MM.1S (cell line): ENCODE measurements around the gene CXCL6.

Experiments
- DNase-seq: peaks from one replicate; pipeline ENCODE4 v3.0.0-alpha.2; 2015
- H2AFZ ChIP-seq: fragments of 300-600 bp; sonication (generic); 2 replicates; pipeline ENCODE4 v1.6.0; 2016; ENCODE audit warnings: antibody characterized with exemption, low read length
- H3F3A ChIP-seq: fragments of 300-600 bp; sonication (generic); 2 replicates; pipeline ENCODE4 v1.6.1; 2016; ENCODE audit warnings: mild to moderate bottlenecking, antibody characterized with exemption, low read length, moderate library complexity, mixed read lengths; ENCODE audit not compliant: insufficient read depth
- H3K27ac ChIP-seq: fragments of 300-600 bp; sonication (generic); 2 replicates; pipeline ENCODE4 v1.5.1; 2016; ENCODE audit warnings: mild to moderate bottlenecking, low read length
- H3K27me3 ChIP-seq: fragments of 300-600 bp; sonication (generic); replicated peaks from 2 replicates; pipeline ENCODE4 v1.6.0; 2016; ENCODE audit warnings: low read length; ENCODE audit not compliant: insufficient read depth
- H3K36me3 ChIP-seq: fragments of 300-600 bp; sonication (generic); replicated peaks from 2 replicates; pipeline ENCODE4 v1.6.1; 2016; ENCODE audit warnings: mild to moderate bottlenecking, low read length, mixed read lengths; ENCODE audit not compliant: insufficient read depth
- H3K4me1 ChIP-seq: fragments of 300-600 bp; sonication (generic); 2 replicates; pipeline ENCODE4 v1.6.1; 2016; ENCODE audit warnings: low read length, mixed read lengths
- H3K4me2 ChIP-seq: fragments of 300-600 bp; sonication (generic); 2 replicates; pipeline ENCODE4 v1.6.0; 2016; ENCODE audit warnings: low read depth, low read length
- H3K4me3 ChIP-seq: fragments of 300-600 bp; sonication (generic); 2 replicates; pipeline ENCODE4 v1.5.1; 2016; ENCODE audit warnings: low read length, mixed read lengths
- H3K79me2 ChIP-seq: fragments of 300-600 bp; sonication (generic); 2 replicates; pipeline ENCODE4 v1.6.1; 2016; ENCODE audit warnings: mixed run types, low read length, mixed read lengths
- H3K9ac ChIP-seq: fragments of 300-600 bp; sonication (generic); 2 replicates; pipeline ENCODE4 v1.6.1; 2016; ENCODE audit warnings: low read length, mixed read lengths
- H3K9me2 ChIP-seq: fragments of 300-600 bp; sonication (generic); replicated peaks from 2 replicates; pipeline ENCODE4 v1.6.1; 2016; ENCODE audit warnings: mild to moderate bottlenecking, low read length, mixed read lengths; ENCODE audit not compliant: insufficient read depth
- H3K9me3 ChIP-seq: fragments of 300-600 bp; sonication (generic); replicated peaks from 2 replicates; pipeline ENCODE4 v1.6.1; 2016; ENCODE audit warnings: mild to moderate bottlenecking, low read length, mixed read lengths; ENCODE audit not compliant: insufficient read depth
- H4K20me1 ChIP-seq: fragments of 300-600 bp; sonication (generic); 2 replicates; pipeline ENCODE4 v1.6.1; 2016; ENCODE audit warnings: mild to moderate bottlenecking, low read length, moderate library complexity, mixed read lengths; ENCODE audit not compliant: insufficient read depth
- EZH2 ChIP-seq: fragments of 300-600 bp; sonication (generic); optimal IDR thresholded peaks from 2 replicates; pipeline ENCODE3; 2017; ENCODE audit warnings: low read depth, mild to moderate bottlenecking, antibody characterized with exemption, low read length, mixed read lengths
- EZH2phosphoT487 ChIP-seq: fragments of 300-600 bp; sonication (generic); IDR thresholded peaks from 2 replicates; pipeline ENCODE4 v1.6.1; 2018; ENCODE audit warnings: antibody characterized with exemption, low read length
- TF ChIP-seq, protein P1 (sequence below): fragments of 300-600 bp; sonication (generic); IDR thresholded peaks from 2 replicates; pipeline ENCODE4 v1.5.1; 2016; ENCODE audit warnings: antibody characterized with exemption, low read length, mixed read lengths

CXCL6 gene

DNA sequence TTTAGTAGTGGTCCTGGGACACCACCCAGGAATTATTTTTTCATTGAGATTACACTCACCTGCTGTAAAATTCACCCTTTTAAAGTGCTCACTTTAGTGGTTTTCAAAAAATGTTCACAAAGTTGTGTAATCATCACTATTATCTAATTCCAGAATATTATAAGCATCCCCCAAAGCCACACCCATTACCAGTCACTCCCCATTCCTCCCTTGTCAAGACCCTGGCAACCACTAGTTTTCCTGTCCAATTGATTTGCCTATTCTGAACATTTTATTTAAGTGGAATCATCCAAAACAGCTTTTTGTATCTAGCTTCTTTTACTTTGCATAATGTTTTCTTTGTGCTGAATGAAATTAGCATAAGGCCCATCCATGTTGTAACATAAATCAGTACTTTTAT is 12.7 kb upstream of the CXCL6 start:
- no peak overlapping the region for H3K9ac ChIP-seq
- H3K79me2 ChIP-seq = no peaks in the 10 kb centered on the region
- DNase-seq = no peak

GRCh38 chr4:73828956-73829355 is 7.5 kb upstream of the CXCL6 start:
- DNase-seq = no peak
- Histone ChIP-seq H3K9ac (no peak overlapping the region), H3K9me3 (no peaks in the 10 kb centered on the region), H3K27ac (no peak overlapping the region), H3F3A (no peaks in the 10 kb centered on the region), H2AFZ (no peak overlapping the region), H3K9me2 (no peaks in the 10 kb centered on the region), H4K20me1 (no peaks in the 10 kb centered on the region), H3K36me3 (no peaks in the 10 kb centered on the region), H3K4me1 (no peaks in the 10 kb centered on the region), H3K4me3 (no peak overlapping the region), H3K79me2 (no peaks in the 10 kb centered on the region), H3K4me2 (no peak overlapping the region), H3K27me3 (no peaks in the 10 kb centered on the region)
- TF ChIP-seq EZH2 (no peak), EZH2phosphoT487 (no peak)
- TF ChIP-seq, protein P1, sequence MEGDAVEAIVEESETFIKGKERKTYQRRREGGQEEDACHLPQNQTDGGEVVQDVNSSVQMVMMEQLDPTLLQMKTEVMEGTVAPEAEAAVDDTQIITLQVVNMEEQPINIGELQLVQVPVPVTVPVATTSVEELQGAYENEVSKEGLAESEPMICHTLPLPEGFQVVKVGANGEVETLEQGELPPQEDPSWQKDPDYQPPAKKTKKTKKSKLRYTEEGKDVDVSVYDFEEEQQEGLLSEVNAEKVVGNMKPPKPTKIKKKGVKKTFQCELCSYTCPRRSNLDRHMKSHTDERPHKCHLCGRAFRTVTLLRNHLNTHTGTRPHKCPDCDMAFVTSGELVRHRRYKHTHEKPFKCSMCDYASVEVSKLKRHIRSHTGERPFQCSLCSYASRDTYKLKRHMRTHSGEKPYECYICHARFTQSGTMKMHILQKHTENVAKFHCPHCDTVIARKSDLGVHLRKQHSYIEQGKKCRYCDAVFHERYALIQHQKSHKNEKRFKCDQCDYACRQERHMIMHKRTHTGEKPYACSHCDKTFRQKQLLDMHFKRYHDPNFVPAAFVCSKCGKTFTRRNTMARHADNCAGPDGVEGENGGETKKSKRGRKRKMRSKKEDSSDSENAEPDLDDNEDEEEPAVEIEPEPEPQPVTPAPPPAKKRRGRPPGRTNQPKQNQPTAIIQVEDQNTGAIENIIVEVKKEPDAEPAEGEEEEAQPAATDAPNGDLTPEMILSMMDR = no peak

More for the DNA sequence above, 12.7 kb upstream of the CXCL6 start:
- Histone ChIP-seq H2AFZ (no peak overlapping the region), H3F3A (no peaks in the 10 kb centered on the region), H4K20me1 (no peaks in the 10 kb centered on the region), H3K27ac (no peak overlapping the region), H3K4me1 (no peaks in the 10 kb centered on the region), H3K4me3 (no peak overlapping the region), H3K4me2 (no peak overlapping the region), H3K27me3 (no peaks in the 10 kb centered on the region), H3K9me2 (no peaks in the 10 kb centered on the region), H3K36me3 (no peaks in the 10 kb centered on the region), H3K9me3 (no peaks in the 10 kb centered on the region)
- TF ChIP-seq EZH2 = no peak
- TF ChIP-seq EZH2phosphoT487 = no peak

DNA sequence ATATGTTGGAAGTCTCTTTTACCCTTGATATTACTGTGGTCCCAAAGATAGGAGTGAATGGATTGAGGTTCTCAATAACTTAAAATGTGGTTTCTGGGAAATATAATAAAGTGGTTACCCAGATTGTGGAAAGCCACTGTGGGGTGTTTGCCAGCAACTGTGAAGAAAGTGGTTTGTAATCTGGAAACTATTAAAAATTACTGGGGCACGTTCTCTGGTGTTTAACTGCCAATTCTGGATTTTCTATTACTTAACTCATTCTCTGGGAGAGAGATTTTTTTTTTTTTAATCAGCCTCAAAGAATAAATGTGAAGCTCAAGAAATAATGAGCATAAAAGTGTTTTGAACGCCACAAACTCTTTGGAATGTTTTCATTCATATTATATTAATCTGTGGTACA is 4.9 kb upstream of the CXCL6 start:
- TF ChIP-seq EZH2phosphoT487 = no peak
- TF ChIP-seq, protein P1 = no peak
- TF ChIP-seq EZH2 = no peak
- no peaks in the 10 kb centered on the region for H3K9me2 ChIP-seq
- no peak for DNase-seq
- no peaks in the 10 kb centered on the region for H3K27me3 ChIP-seq
- no peaks in the 10 kb centered on the region for H3K36me3 ChIP-seq
- no peaks in the 10 kb centered on the region for H3K79me2 ChIP-seq
- H3K9ac ChIP-seq = no peak overlapping the region
- H3K9me3 ChIP-seq = no peaks in the 10 kb centered on the region
- H3F3A ChIP-seq = no peaks in the 10 kb centered on the region
- H3K4me2 ChIP-seq = no peak overlapping the region
- no peak overlapping the region for H2AFZ ChIP-seq
- H3K4me1 ChIP-seq = no peaks in the 10 kb centered on the region
- H3K4me3 ChIP-seq = no peak overlapping the region
- H4K20me1 ChIP-seq = no peaks in the 10 kb centered on the region
- no peak overlapping the region for H3K27ac ChIP-seq

DNA sequence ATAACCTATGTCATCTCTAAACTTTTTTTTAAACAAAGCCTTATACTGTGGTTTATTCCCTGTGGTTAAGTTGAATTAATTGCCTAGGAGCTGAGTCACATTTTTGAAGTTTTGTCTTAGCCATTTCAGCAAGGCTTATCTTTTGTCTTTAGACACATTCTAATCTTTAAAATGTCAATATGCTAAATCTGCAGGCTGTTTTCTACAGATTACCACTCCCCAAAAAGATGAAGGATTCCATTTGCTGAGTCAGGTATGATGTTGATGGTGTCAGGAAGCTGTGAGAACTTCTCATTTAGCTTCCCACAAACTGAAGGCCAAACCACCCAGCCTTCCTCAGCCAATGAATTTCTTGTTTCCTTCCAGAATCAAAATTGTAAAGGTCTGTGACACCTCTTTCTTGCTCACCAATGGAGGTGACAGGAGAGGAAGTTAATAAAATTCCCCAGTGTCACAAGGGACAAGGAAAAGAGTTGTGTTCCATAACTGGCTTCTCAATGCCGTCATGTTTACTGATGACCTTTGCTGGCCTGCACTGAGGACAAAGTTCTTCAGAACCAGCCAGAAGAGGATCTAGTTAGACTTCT is 3.7 kb upstream of the CXCL6 start:
- Histone ChIP-seq H4K20me1 (no peaks in the 10 kb centered on the region), H3K27ac (no peak overlapping the region), H3K9ac (no peak overlapping the region), H3K9me3 (no peaks in the 10 kb centered on the region), H3K4me2 (no peak overlapping the region), H3K4me1 (no peaks in the 10 kb centered on the region), H3K27me3 (no peaks in the 10 kb centered on the region), H2AFZ (no peak overlapping the region), H3F3A (no peaks in the 10 kb centered on the region), H3K79me2 (no peaks in the 10 kb centered on the region), H3K36me3 (no peaks in the 10 kb centered on the region), H3K4me3 (no peak overlapping the region), H3K9me2 (no peaks in the 10 kb centered on the region)
- TF ChIP-seq EZH2phosphoT487 (no peak), EZH2 (no peak)
- TF ChIP-seq, protein P1 = no peak
- no peak for DNase-seq
